Upper lobe of left lung (tissue), 6 donors: Measurements from ENCODE around the gene TPM2. TPM values are rescaled to one million over a fixed set of nuclear protein-coding genes. Genes with fewer than 3 reads are reported as not detected.
A peak's percentile ranks its signal among the peaks of the same experiment; 100 is the strongest.

Experiments
- ATAC-seq, 2 donors: fragments of 200-7000 bp; cut with Tn5 transposase; one replicate each; pipeline ENCODE4 v1.9.1; 2022; ENCODE audit warnings: mild to moderate bottlenecking in 2 of 2, moderate library complexity in 2 of 2; ENCODE audit not compliant: low FRiP score in 2 of 2
- DNase-seq, 2 donors: peaks; one replicate each; pipeline ENCODE4 v3.0.0-alpha.2; 2019 to 2020
- H3K27ac ChIP-seq, 4 donors: fragments of 200-600 bp; sonication (generic); one replicate each; pipeline ENCODE4 v1.5.1; 2016 to 2019
- H3K27me3 ChIP-seq, 4 donors: fragments of 200-600 bp; sonication (generic); one replicate each; pipeline ENCODE4 v1.5.1; 2017 to 2019
- H3K36me3 ChIP-seq, 4 donors: fragments of 200-600 bp; sonication (generic); one replicate each; pipeline ENCODE4 v1.5.1; 2016 to 2019
- H3K4me1 ChIP-seq, 4 donors: fragments of 200-600 bp; sonication (generic); one replicate each; pipeline ENCODE4 v1.5.1; 2018 to 2019
- H3K4me3 ChIP-seq, 4 donors: fragments of 200-600 bp; sonication (generic); one replicate each; pipeline ENCODE4 v1.5.1; 2017 to 2019; ENCODE audit warnings: mild to moderate bottlenecking in 2 of 4, moderate library complexity in 1 of 4
- H3K9me3 ChIP-seq, 4 donors: fragments of 200-600 bp; sonication (generic); one replicate each; pipeline ENCODE4 v1.5.1; 2018 to 2019
- CTCF ChIP-seq, 6 experiments: fragments of 450-650 bp in 4 of 6; fragments of 200-600 bp in 2 of 6; sonication (generic) in 2 of 6; IDR thresholded peaks; one replicate each; pipeline ENCODE4 v1.5.1; 2016 to 2019; ENCODE audit warnings: antibody characterized with exemption in 6 of 6
- EP300 ChIP-seq, 4 donors: sonication (generic); formaldehyde crosslinking; IDR thresholded peaks; one replicate each; pipeline ENCODE4 v1.5.1; 2017; ENCODE audit warnings: antibody characterized with exemption in 4 of 4, control low read depth in 2 of 4
- POLR2A ChIP-seq, 4 donors: fragments of 450-650 bp; IDR thresholded peaks; one replicate each; pipeline ENCODE4 v1.5.1; 2016 to 2017; ENCODE audit warnings: antibody characterized with exemption in 4 of 4, mild to moderate bottlenecking in 2 of 4
- POLR2AphosphoS5 ChIP-seq, 2 donors: sonication (generic); formaldehyde crosslinking; IDR thresholded peaks; one replicate each; pipeline ENCODE4 v1.5.1; 2017; ENCODE audit warnings: antibody characterized with exemption in 2 of 2
- WGBS, 2 donors: methylation state at CpG; one replicate each; pipeline ENCODE4 v1.1.5; 2017 to 2018; 5-methylcytosine and 5-hydroxymethylcytosine counted together
- total RNA-seq, 6 donors: library from RNA; depleted of rRNA in 4 of 6; stranded (reverse); fragments of >200 nt in 4 of 6; gene quantifications; one replicate each; pipeline versions ENCODE4 v1.1.0 to v1.2.1, GENCODE V29; 2016 to 2021
- donor health status: DM: no; HTN: no; CAD: no; lungs with moderate emphysema.
- donor health status: DM: no; HTN: yes; CAD: no; lungs with severe emphysema.

The TPM2 gene
- total RNA-seq, 6 donors from 2014 or later: 89.3 to 265 (median 214) TPM

GRCh38 chr9:35714123-35714522 is 24.4 kb upstream of the TPM2 start:
- Histone ChIP-seq H3K9me3 (no peaks in the 10 kb centered on the region), H3K27ac (no peak overlapping the region), H3K27me3 (no peaks in the 10 kb centered on the region), H3K4me3 (no peak overlapping the region), H3K4me1 (no peaks in the 10 kb centered on the region), H3K36me3 (peaks cover 88 to 98% (median 96%) of the 10 kb centered on the region in 4 donors)
- DNase-seq: no peak
- TF ChIP-seq POLR2AphosphoS5 (IDR thresholded peaks at IDR 0.05): no peak
- TF ChIP-seq POLR2A (IDR thresholded peaks at IDR 0.05): no peak
- no peak for TF ChIP-seq EP300 (IDR thresholded peaks at IDR 0.05)
- TF ChIP-seq CTCF (IDR thresholded peaks at IDR 0.05): no peak
- no peak for ATAC-seq
- WGBS, 2 donors: 92 to 97% methylated on average over 5 to 6 of the region's 6 CpGs

GRCh38 chr9:35713578-35713977 is 23.9 kb upstream of the TPM2 start:
- Histone ChIP-seq H3K9me3 (no peaks in the 10 kb centered on the region), H3K36me3 (peaks cover 85 to 98% (median 96%) of the 10 kb centered on the region in 4 donors), H3K27ac (no peak overlapping the region), H3K4me3 (no peak overlapping the region), H3K4me1 (no peaks in the 10 kb centered on the region), H3K27me3 (no peaks in the 10 kb centered on the region)
- TF ChIP-seq CTCF (IDR thresholded peaks at IDR 0.05): no peak
- TF ChIP-seq POLR2AphosphoS5 (IDR thresholded peaks at IDR 0.05): no peak
- no peak for ATAC-seq
- 89 to 93% methylated on average over 3 of the region's 3 CpGs for WGBS, 2 donors
- no peak for DNase-seq

GRCh38 chr9:35712762-35713400 is 23.2 kb upstream of the TPM2 start:
- H3K36me3 ChIP-seq: peaks cover 82 to 98% (median 96%) of the 10 kb centered on the region in 4 donors
- H3K4me3 ChIP-seq: no peak overlapping the region
- no peak for TF ChIP-seq CTCF (IDR thresholded peaks at IDR 0.05)
- no peaks in the 10 kb centered on the region for H3K27me3 ChIP-seq
- DNase-seq (peak in 1 of 2 donors; percentile 50), ATAC-seq (no peak)
- no peak overlapping the region for H3K27ac ChIP-seq
- H3K9me3 ChIP-seq: no peaks in the 10 kb centered on the region
- H3K4me1 ChIP-seq: no peaks in the 10 kb centered on the region
- WGBS, 2 donors: 89 to 94% methylated on average over 10 to 11 of the region's 11 CpGs

- DNase-seq (no peak), ATAC-seq (no peak)
- peaks cover 82 to 98% (median 96%) of the 10 kb centered on the region in 4 donors for H3K36me3 ChIP-seq
- H3K4me1 ChIP-seq: no peaks in the 10 kb centered on the region
- no peak overlapping the region for H3K27ac ChIP-seq
- no peak for TF ChIP-seq CTCF (IDR thresholded peaks at IDR 0.05)
- no peak for TF ChIP-seq POLR2AphosphoS5 (IDR thresholded peaks at IDR 0.05)
- no peak for TF ChIP-seq POLR2A (IDR thresholded peaks at IDR 0.05)
- no peak for TF ChIP-seq EP300 (IDR thresholded peaks at IDR 0.05)
- 92 to 95% methylated on average over 20 to 21 of the region's 21 CpGs for WGBS, 2 donors
- no peak overlapping the region for H3K4me3 ChIP-seq
- no peaks in the 10 kb centered on the region for H3K27me3 ChIP-seq
- H3K9me3 ChIP-seq: no peaks in the 10 kb centered on the region
Observed at GRCh38 chr9:35711501-35712428, 22.0 kb upstream of the TPM2 start.
